Activated naive CD8-positive, alpha-beta T cell treated with anti-CD3 and anti-CD28 coated beads, Interleukin-2, amount 50 U/mL, for 16 hours (primary cell): Measurements from ENCODE around the gene GATM.

Experiments
- DNase-seq: peaks from one replicate; pipeline ENCODE4 v3.0.0-alpha.2; 2020; ENCODE audit warnings: low read depth, low spot score

The GATM gene

DNA sequence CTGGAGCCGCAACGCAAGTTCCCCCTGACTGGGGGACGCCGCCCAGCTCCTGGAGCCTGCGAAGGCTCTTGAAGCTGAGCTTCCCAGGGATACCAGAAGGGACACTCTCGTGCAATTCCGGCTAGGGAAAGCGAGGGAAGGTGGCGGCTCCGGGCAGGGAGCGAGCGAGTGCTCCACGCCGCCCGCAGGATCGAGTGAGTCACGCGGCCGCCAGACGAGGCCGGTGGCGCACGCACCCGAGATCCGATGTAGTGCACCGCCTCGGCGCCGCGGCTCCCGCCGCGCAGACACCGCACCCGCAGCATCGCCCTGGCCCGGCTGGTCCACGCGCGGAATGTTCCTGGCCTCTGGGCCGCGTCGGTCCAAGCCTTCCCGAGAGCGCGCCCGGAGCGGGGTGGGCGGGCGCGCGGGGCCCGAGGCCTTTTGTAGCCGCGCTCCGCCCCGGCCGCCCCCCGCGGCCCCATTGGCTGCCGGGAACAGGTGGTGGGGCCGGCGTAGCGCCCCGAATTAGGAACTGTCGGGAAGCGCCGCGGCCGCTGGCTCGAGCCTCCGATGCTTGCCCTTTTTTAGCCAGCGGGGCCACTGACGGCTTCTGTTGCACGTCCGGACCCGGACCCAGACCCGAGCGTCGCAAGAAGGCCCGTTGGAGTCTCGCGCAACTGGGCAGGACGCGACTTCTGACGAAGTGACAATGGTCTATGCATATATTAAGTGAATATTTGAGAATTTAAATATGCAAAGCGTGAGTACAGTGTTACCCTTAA, at the start of gene GATM:
TSS of gene GATM (minus strand) at position 396 of the 764 bp plus-strand sequence. CDS start at position 305, 91 bp downstream.
- DNase-seq, result peak; percentile 3

DNA sequence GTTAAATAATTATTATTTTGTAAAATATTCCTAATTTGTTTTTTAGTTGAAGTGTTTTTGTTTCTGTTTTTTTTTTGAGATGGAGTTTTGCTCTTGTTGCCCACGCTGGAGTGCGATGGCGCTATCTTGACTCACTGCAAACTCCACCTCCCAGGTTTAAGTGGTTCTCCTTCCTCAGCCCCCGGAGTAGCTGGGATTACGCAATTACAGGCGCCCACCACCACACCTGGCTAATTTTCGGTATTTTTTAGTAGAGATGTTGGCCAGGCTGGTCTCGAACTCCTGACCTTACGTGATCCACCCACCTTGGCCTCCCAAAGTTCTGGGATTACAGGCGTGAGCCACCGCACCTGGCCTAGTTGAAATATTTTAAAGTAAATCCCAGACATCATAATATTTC, 48.7 kb upstream of the GATM start:
- no peak for DNase-seq

DNA sequence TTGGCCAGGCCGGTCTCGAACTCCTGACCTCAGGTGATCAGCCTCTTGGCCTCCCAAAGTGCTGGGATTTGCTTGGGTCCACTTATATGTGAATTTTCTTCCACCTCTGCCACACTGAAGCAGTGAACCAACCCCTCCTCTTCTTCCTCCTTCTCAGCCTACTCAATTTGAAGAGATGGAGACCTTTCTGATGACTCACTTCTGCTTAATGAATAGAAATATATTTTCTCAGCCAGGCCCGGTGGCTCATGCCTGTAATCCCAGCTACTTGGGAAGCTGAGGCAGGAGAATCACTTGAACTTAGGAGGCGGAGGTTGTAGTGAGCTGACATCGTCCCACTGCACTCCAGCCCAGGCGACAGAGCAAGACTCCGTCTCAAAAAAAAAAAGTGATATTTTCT, 46.8 kb upstream of the GATM start:
- DNase-seq, result no peak

GRCh38 chr15:45424429-45424828, 46.1 kb upstream of the GATM start:
- no peak for DNase-seq

DNA sequence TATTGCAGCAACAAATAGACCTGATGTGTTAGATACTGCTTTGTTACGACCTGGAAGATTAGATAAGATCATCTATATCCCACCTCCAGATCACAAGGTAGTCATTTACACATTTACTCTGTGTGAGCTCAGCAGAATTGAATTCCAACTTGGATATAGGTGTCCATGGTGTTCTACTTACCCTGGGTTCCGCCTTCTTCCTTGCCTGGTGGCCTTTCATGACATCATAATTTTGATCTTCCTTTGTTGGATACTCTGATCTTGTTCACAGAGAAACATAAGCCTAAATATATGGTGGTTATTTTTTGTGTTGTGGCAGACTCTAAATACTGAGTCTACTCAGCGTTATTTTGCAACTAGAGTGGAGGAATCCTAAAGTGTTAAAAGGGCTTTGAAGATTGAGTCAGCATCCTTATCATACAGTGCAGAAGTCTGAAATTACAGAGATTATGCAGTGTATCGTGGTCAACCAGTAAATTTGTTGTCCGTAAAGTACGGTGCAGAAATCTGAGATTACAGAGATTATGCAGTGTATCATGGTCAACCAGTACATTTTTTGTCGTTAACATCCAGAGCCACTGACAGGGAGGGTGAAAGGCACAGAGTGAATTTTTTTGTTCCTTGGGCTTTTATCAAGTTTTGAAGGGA, 39.1 kb upstream of the GATM start:
- DNase-seq, result no peak

DNA sequence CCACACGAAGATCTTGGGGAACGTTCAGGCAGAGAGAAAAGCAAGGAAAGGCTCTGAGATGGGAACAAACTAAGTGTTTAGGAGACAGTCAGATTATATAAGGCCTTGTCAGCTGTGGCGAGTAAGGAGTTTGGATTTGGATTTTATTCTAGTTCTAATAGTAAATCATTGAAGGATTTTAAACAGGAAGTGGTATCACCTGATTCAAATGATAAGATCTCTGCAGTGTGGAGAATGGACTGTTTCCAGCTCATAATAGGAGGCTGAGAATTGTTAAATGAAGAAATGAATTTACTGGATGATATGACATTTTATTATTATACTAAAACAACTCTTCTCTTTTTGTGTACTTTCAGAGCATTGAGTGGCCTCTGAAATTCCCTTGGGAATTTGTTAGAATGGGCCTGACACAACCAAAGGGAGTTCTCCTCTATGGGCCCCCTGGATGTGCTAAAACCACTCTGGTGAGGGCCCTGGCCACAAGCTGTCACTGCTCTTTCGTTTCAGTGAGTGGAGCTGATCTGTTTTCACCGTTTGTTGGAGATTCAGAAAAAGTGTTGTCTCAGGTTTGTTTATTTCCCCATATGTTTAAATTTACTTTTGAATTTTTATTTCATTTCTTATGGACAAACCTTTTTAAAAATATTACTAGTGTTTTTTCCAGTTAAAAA, 36.0 kb upstream of the GATM start:
- no peak for DNase-seq

DNA sequence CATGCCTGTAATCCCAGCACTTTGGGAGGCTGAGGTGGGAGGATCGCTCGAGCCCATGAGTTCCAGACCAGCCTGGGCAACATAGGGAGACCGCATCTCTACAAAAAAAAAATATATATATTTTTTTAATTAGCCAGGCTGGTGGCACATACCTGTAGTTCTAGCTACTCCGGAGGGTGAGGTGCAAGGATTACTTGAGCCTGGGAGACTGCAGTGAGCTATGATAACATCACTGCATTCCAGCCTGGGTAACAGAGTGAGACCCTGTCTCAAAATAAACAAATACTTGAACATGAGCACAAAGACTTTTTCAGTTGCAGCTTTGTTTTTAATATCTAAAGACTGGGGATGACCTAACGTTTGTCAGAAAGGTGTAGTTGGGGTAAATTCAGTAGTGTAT, 31.3 kb upstream of the GATM start:
- no peak for DNase-seq

- DNase-seq, result no peak
Measured at GRCh38 chr15:45407786-45408185, 29.4 kb upstream of the GATM start.

GRCh38 chr15:45402955-45403877, 24.9 kb upstream of the GATM start:
- DNase-seq, result no peak

DNA sequence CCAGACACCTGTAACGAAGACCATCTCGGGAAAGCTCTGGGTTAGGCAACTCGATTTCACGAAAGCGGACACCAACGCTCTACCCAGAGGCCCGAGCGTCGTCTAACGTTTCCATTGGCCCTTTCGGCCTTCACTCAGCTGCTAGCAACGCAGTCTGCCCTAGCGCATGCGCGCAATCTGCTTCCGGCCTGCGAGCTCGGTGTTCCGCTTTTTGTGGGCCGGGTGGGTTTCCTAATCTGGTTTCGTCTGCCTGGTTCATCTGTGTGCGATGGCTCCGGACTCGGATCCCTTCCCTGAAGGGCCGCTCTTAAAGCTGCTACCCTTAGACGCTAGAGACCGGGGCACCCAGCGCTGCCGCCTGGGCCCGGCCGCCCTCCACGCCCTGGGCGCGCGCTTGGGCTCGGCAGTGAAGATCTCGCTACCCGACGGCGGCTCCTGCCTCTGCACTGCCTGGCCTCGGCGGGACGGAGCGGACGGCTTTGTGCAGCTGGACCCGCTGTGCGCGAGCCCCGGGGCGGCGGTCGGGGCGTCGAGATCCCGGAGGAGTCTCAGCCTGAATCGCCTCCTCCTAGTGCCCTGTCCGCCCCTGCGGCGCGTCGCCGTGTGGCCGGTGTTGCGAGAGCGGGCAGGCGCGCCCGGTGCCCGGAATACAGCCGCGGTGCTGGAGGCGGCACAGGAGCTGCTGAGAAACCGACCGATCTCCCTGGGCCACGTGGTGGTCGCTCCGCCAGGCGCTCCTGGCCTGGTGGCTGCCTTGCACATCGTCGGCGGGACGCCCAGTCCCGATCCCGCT, 24.0 kb upstream of the GATM start:
- peak; percentile 90 for DNase-seq

DNA sequence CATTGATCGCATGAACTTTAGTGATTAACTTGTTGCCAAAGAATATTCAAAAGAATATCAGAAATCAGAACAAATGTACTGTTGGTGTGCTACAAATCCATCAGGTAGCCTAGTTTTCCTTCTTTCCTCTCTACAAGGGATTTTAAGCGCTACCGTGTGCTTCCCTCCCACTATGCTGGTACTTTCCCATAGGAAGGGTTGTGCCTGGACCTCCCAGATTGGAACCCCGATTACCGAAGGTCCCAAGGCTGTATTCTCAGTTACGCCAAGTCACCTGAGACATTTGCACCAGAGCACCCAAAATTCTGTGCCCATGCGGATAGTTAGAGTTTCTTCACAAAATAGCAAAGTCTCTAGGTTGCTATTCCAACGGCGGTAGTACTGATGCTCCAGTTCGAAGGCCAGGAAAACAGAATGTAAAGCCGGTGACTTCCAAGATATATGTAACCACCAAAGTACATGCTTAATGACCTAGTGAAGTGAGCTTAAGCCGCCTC, 23.4 kb upstream of the GATM start:
- DNase-seq, result no peak

GRCh38 chr15:45399381-45400212, 21.3 kb upstream of the GATM start:
- no peak for DNase-seq

DNA sequence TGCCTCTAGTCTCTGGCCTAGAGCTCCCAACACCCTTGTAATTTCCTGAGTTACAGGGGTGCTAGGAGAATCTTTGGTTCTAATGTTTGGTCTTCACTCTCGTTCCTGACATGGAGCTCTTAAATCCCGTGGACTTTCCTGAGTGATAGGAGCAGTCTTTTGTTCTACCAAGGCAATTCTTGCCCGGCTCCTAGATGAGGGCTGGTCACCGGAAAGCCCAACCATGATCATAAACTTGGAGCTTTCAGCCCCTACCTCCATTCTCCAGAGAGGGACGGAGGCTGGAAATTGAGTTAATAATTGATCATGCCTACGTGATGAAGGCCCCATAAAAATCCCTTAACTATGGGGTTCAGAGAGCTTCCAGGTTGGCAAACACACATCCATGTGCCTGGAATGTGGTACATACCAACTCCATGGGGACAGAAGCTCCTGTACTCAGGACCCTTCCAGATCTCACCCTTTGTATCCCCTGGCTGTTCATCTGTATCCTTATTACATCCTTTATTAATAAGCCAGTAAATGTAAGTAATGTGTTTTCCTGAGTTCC, 18.8 kb upstream of the GATM start:
- DNase-seq, result no peak

- DNase-seq, result no peak
Measured at GRCh38 chr15:45395943-45396342, 17.6 kb upstream of the GATM start.

- no peak for DNase-seq
Measured at GRCh38 chr15:45394681-45395080, 16.3 kb upstream of the GATM start.

GRCh38 chr15:45393851-45394250, 15.5 kb upstream of the GATM start:
- DNase-seq, result no peak

- DNase-seq, result no peak
Measured at GRCh38 chr15:45392584-45392855, 14.2 kb upstream of the GATM start.

DNA sequence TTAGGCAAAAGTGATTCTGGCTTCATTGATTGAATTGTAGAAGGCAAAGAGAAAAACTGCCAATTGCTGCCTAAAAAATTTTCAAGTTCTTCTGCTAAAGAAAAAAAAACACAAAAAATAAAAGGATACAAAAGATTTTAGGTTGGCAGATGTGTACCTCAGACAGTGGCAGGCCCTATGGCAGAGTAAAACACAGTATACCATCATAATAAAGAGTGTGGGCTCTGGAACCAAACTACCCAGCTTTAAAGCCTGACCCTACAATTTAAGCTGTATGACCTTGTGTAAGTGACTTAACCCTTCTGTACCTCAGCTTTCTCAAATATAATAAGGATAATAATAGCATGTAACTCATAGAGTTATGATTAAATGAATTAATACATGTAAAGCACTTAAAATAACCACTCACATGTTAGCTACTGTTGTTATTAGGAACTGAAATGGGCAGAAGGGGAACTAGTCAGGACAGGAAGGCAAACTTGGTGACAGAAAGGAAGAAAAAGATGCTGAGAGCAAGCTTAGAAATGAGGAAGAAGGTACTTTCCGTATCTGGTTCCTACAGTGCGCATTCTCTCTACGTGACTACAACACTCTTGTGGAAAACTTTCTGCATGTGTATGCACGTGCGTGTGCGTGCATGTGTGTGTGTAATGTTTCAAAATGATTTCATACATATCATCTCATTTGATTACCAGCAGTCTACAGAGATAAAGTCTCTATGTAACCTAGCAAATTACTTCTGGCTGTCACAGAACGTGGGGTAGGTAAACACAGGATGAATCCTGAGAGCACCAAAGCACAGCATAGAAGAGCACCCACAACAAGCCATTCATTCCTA, 13.6 kb upstream of the GATM start:
- DNase-seq, result no peak

DNA sequence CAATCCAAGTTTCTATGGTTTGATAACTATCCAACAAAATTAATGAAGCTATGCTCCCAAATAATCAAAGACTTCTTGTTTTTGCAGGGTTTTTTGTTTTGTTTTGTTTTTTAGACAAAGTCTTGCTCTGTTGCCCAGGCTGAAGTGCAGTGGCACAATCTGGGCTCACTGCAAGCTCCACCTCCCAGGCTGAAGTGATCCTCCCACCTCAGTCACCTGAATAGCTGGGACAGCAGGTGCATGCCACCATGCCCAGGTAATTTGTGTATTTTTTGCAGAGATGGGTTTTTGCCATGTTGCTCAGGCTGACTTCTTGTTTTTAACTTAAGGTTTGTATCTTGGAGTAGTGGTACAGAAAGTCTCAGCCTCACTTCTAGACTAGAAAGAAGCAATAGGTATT, 11.0 kb upstream of the GATM start:
- no peak for DNase-seq
